Suprapubic skin (tissue), 4 donors: Measurements from ENCODE around the gene SOWAHC. TPM values are rescaled to one million over a fixed set of nuclear protein-coding genes. Genes with fewer than 3 reads are reported as not detected.
"Not testable (repeated sequence)": the region's sequence is repeated elsewhere in the genome, so short reads cannot be mapped to it uniquely, and the experiment has no call there.

Experiments used
- DNase-seq, 2 donors: peaks; one replicate each; pipeline ENCODE4 v3.0.0-alpha.2; 2019; ENCODE audit warnings: low spot score in 2 of 2
- H3K27ac ChIP-seq: fragments of 200-600 bp; sonication (generic); one replicate; pipeline ENCODE4 v1.5.1; 2019
- H3K27me3 ChIP-seq: fragments of 200-600 bp; sonication (generic); one replicate; pipeline ENCODE4 v1.5.1; 2019
- H3K36me3 ChIP-seq: fragments of 200-600 bp; sonication (generic); one replicate; pipeline ENCODE4 v1.5.1; 2019
- H3K4me1 ChIP-seq: fragments of 200-600 bp; sonication (generic); one replicate; pipeline ENCODE4 v1.5.1; 2019
- H3K4me3 ChIP-seq: fragments of 200-600 bp; sonication (generic); one replicate; pipeline ENCODE4 v1.5.1; 2019; ENCODE audit warnings: mild to moderate bottlenecking
- H3K9me3 ChIP-seq: fragments of 200-600 bp; sonication (generic); one replicate; pipeline ENCODE4 v1.5.1; 2019
- CTCF ChIP-seq, 2 donors: fragments of 200-600 bp in 1 of 2; fragments of 450-650 bp in 1 of 2; sonication (generic) in 1 of 2; IDR thresholded peaks; one replicate each; pipeline ENCODE4 v1.5.1; 2016 to 2019; ENCODE audit warnings: antibody characterized with exemption in 2 of 2, mild to moderate bottlenecking in 1 of 2, moderate library complexity in 1 of 2
- EP300 ChIP-seq: sonication (generic); formaldehyde crosslinking; IDR thresholded peaks from one replicate; pipeline ENCODE4 v1.6.1; 2017; ENCODE audit warnings: antibody characterized with exemption
- POLR2A ChIP-seq, 2 donors: fragments of 450-650 bp; IDR thresholded peaks; one replicate each; pipeline ENCODE4 v1.6.1; 2017; ENCODE audit warnings: antibody characterized with exemption in 2 of 2, mild to moderate bottlenecking in 2 of 2, moderate library complexity in 2 of 2
- POLR2AphosphoS5 ChIP-seq, 3 donors: sonication (generic); formaldehyde crosslinking; IDR thresholded peaks; one replicate each; pipeline ENCODE4 v1.6.1; 2017; ENCODE audit warnings: antibody characterized with exemption in 3 of 3
- whole genome bisulfite sequencing: methylation state at CpG from one replicate; pipeline ENCODE4 v1.1.5; 2018; 5-methylcytosine and 5-hydroxymethylcytosine counted together
- total RNA-seq, 4 donors: library from RNA; depleted of rRNA; stranded (reverse); fragments of >200 nt; gene quantifications; one replicate each; pipeline ENCODE4 v1.1.0, GENCODE V29; 2016

The SOWAHC gene
- total RNA-seq, 4 donors from 2014 or later: 42.8 to 59.7 (median 57.1) TPM

- Histone ChIP-seq H3K27me3 (no peaks in the 10 kb centered on the region), H3K27ac (no peak overlapping the region), H3K4me1 (peaks cover 13% of the 10 kb centered on the region), H3K4me3 (no peak overlapping the region), H3K9me3 (no peaks in the 10 kb centered on the region), H3K36me3 (no peaks in the 10 kb centered on the region)
- TF ChIP-seq POLR2AphosphoS5 (IDR thresholded peaks at IDR 0.05) (no peak), CTCF (IDR thresholded peaks at IDR 0.05) (no peak), EP300 (no peak), POLR2A (IDR thresholded peaks at IDR 0.05) (no peak)
- WGBS: 89% methylated on average over 11 of the region's 11 CpGs
- DNase-seq: peak in 1 of 2 donors; percentile 45
Measured at GRCh38 chr2:109635426-109636304, 21.5 kb downstream of the SOWAHC start.

GRCh38 chr2:109636317-109636716, 22.2 kb downstream of the SOWAHC start:
- WGBS: 47% methylated on average over 1 of the region's 1 CpG
- peaks cover 13% of the 10 kb centered on the region for H3K4me1 ChIP-seq
- DNase-seq: no peak

DNA sequence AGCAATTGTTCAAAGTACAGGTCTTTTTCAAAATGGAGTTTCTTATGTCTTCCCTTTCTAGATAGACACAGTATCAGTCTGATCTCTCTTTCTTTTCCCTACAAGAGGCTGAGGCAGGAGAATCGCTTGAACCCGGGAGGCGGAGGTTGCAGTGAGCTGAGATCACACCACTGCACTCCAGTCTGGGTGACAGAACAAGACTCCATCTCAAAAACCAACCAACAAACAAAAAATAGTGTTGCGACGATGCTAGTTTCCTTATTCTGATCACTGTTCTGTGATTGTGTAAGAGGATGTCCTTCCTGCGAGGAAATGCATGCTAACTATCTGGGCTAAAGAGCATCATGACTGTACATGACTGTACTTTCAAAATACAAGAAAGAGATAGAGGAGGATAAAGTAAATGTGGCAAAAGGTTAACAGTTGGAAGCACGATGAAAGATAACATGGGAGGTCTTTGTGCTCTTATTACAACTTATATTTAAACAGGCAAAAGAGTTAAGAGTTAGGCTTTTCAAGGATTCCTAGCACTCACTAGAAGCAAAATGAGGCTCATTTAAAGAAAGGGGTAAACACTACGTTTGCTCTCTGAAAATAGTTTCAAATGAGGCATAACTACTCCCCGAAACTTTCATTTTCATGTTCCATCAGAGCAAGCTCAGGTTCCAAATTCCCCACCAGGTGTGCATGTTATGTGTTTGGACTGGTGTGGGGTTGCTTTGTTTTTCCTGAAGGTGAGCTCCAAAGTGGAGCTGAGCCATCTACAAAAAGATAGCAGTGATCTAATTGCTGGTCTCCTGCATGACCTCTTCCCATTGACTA, 23.8 kb downstream of the SOWAHC start:
- Histone ChIP-seq H3K27me3 (no peaks in the 10 kb centered on the region), H3K9me3 (no peaks in the 10 kb centered on the region), H3K36me3 (no peaks in the 10 kb centered on the region), H3K27ac (no peak overlapping the region), H3K4me3 (no peak overlapping the region), H3K4me1 (peaks cover 13% of the 10 kb centered on the region)
- TF ChIP-seq POLR2A (IDR thresholded peaks at IDR 0.05) (no peak), POLR2AphosphoS5 (IDR thresholded peaks at IDR 0.05) (no peak)
- DNase-seq: no peak
- 45% methylated on average over 9 of the region's 9 CpGs for WGBS

More at GRCh38 chr2:109636317-109636716, 22.2 kb downstream of the SOWAHC start:
- H3K27ac ChIP-seq: peak overlapping the region; percentile 14
- TF ChIP-seq POLR2AphosphoS5 (IDR thresholded peaks at IDR 0.05) (peak in 1 of 3 donors; percentile 45), EP300 (no peak)
- H3K9me3 ChIP-seq: no peaks in the 10 kb centered on the region
- H3K4me3 ChIP-seq: no peak overlapping the region
- no peaks in the 10 kb centered on the region for H3K36me3 ChIP-seq
- H3K27me3 ChIP-seq: no peaks in the 10 kb centered on the region

DNA sequence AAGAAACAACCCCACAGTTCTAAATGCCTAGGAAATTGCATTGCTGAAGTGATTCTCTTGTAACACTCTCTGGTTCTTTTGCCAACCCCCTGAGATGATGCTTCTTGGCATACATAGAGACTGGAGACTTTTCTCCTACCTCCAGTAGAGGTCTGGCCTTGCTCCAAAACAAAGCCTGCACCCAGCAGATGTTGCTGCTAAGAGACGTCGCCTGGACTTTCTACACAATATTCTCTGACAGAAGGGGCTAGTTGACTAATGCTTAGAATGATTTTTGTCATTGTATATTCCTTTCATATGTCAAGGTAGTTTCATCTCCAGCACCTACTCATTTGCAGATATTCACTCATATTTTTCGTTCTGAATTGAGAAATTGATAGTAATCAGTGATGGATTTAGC, 24.6 kb downstream of the SOWAHC start:
- H3K27ac ChIP-seq: no peak overlapping the region
- WGBS: 46% methylated on average over 3 of the region's 3 CpGs
- no peaks in the 10 kb centered on the region for H3K27me3 ChIP-seq
- no peaks in the 10 kb centered on the region for H3K9me3 ChIP-seq
- H3K36me3 ChIP-seq: no peaks in the 10 kb centered on the region
- peaks cover 18% of the 10 kb centered on the region for H3K4me1 ChIP-seq
- H3K4me3 ChIP-seq: no peak overlapping the region
- no peak for DNase-seq
- TF ChIP-seq CTCF (IDR thresholded peaks at IDR 0.05): no peak
- TF ChIP-seq POLR2AphosphoS5 (IDR thresholded peaks at IDR 0.05): no peak
- TF ChIP-seq EP300: no peak
- TF ChIP-seq POLR2A (IDR thresholded peaks at IDR 0.05): no peak

DNA sequence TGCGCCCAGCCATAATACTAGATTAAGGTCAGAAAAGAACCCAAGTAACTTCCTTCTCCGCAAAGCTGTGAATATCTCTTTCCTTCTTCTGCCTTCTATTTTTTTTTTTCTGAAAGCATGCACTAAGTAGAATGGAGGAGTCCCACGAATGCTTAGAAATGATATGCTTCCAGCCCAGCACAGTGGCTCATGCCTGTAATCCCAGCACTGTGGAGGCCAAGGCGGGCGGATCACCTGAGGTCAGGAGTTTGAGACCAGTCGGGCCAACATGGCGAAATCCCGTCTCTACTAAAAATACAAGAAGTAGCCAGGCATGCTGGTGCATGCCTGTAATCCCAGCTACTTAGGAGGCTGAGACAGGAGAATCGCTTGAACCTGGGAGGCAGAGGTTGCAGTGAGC, 25.8 kb downstream of the SOWAHC start:
- not testable (repeated sequence) for DNase-seq

DNA sequence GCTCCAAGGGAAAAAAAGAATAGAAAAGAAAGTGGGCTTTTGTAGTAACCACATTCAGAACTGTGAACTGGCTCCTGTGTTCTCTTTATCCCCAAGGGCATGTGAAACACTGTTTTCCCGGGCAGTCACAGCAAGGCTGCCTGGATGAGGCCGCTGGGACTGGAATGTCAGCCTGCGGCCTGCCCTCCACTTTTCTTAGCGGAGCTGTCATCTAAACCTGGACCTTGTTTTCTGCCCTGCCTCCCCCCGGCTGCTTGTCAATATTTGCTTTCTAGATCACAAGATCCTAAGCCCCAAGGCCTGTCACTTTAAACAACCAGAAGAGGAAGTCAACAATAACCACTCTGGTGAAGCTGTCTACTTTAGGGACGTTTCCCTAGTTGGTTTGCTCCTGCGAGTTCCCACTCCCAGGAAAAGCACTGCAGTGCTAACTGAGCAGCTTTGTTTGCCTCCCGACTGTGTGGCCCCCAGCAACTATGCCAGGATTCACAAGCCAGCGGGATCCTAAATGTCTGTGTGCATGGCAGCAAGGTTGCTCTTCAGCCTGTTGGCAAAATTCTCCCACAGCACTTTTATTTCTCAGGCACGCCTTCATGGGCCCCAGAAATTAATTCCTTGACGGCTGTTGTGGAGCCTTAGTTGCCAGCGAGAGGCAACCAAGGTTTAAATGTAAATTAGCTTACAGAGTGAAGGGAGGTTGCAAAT, 30.6 kb downstream of the SOWAHC start:
- Histone ChIP-seq H3K36me3 (no peaks in the 10 kb centered on the region), H3K27me3 (no peaks in the 10 kb centered on the region), H3K4me1 (peaks cover 31% of the 10 kb centered on the region), H3K27ac (peak overlapping the region; percentile 73), H3K9me3 (no peaks in the 10 kb centered on the region), H3K4me3 (no peak overlapping the region)
- 16% methylated on average over 11 of the region's 12 CpGs for WGBS
- TF ChIP-seq CTCF (IDR thresholded peaks at IDR 0.05) (no peak), EP300 (no peak), POLR2A (IDR thresholded peaks at IDR 0.05) (no peak), POLR2AphosphoS5 (IDR thresholded peaks at IDR 0.05) (no peak)
- DNase-seq: no peak

More for the DNA sequence above, 25.8 kb downstream of the SOWAHC start:
- H3K27me3 ChIP-seq, H3K4me3 ChIP-seq, H3K36me3 ChIP-seq, H3K9me3 ChIP-seq, H3K27ac ChIP-seq: not testable (repeated sequence)
- 91% methylated on average over 9 of the region's 9 CpGs for WGBS
- peaks cover 30% of the 10 kb centered on the region for H3K4me1 ChIP-seq
